ENCODE results near the gene PTPRN2. TPM values are rescaled to one million over a fixed set of nuclear protein-coding genes. Genes with fewer than 3 reads are reported as not detected.

Gene PTPRN2
- total and polyA plus RNA-seq, 9 of the 15 experiments (the other 6 are each of a cell fraction or from before 2014, with no cell fraction given) = not detected

DNA sequence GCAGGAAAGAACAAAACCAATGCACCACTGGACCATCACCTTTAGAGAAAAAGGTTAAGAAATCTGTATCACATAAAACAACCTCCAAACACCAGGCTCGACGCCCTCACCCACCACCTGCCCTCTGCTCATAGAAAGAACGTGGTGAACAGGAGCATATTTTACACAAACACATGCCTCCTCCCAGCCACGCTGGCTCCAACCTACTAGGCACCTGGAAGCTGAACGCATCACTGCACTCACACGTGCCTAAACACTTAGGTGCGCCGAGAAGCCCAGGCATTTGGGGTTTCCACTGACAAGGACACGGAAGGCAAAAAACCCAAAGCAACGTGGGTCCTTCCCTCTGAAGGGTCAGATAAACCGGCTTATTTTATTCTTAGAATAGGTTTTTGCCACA lies 56.0 kb downstream of the PTPRN2 start (continued):
- TF ChIP-seq HNRNPK (IDR thresholded peaks at IDR 0.05; ENCODE audit: low read depth, low read length, poor library complexity, severe bottlenecking) (no peak), ZNF24 (IDR thresholded peaks at IDR 0.05) (no peak), SIX5 (IDR thresholded peaks at IDR 0.05; ENCODE audit: borderline replicate concordance in 1 of 2, insufficient read depth in 1 of 2, low read depth in 1 of 2, low read length in 2 of 2) (no peak), SRF (CRISPR knock-in tag; IDR thresholded peaks at IDR 0.05) (no peak), POLR2G (IDR thresholded peaks at IDR 0.05; ENCODE audit: low read depth, low read length) (no peak), ATF7 (IDR thresholded peaks at IDR 0.05) (no peak), TCF3 (CRISPR knock-in tag; IDR thresholded peaks at IDR 0.05) (no peak)

- FAIRE-seq (no peak), DNase-seq (ENCODE audit: extremely low read depth in 1 of 4, low spot score in 3 of 4) (no peak), ATAC-seq (no peak)
- Histone ChIP-seq H3K9me1 (ENCODE audit: control insufficient read depth, insufficient read depth, low read length) (no peaks in the 10 kb centered on the region), H2AFZ (ENCODE audit: low read depth, low read length) (no peak overlapping the region), H3K36me3 (ENCODE audit: control insufficient read depth, insufficient read depth, low read length) (no peaks in the 10 kb centered on the region), H3K4me3 (no peak overlapping the region), H3K27ac (ENCODE audit: extremely low read depth, low read depth, low read length) (no peak overlapping the region), H4K20me1 (replicated peaks; ENCODE audit: control insufficient read depth, insufficient read depth, low read length) (peaks cover 7% of the 10 kb centered on the region), H3K4me1 (replicated peaks in 1 of 2; ENCODE audit: control insufficient read depth in 2 of 2, insufficient read depth in 2 of 2, low read length in 2 of 2) (peaks cover 0 to 10% of the 10 kb centered on the region in 2 experiments; a peak in 1 of 5 replicates), H3K79me2 (ENCODE audit: control insufficient read depth, insufficient read depth, low read length) (no peaks in the 10 kb centered on the region), H3K9ac (ENCODE audit: insufficient read depth in 1 of 2, low read depth in 2 of 2, low read length in 2 of 2) (no peak overlapping the region), H3K9me3 (replicated peaks; ENCODE audit: control insufficient read depth, insufficient read depth, low read depth, low read length) (no peaks in the 10 kb centered on the region), H3K27me3 (ENCODE audit: control insufficient read depth in 2 of 2, insufficient read depth in 2 of 2, low read length in 2 of 2) (peaks cover 56 to 85% of the 10 kb centered on the region in 2 experiments; a peak in 4 of 5 replicates), H3K4me2 (ENCODE audit: insufficient read depth, low read length) (no peak overlapping the region)
- in situ Hi-C loops (cut with MboI) (no loop called here), intact Hi-C loops (cut with micrococcal nuclease) (no loop called here)
- ChIA-PET POLR2A (interaction anchor here (0.5 to 1.3 kb wide), 3 partner anchors 14 to 93 kb away, joined by 3 read pairs; no protein-coding TSS in a partner anchor), CTCF (ENCODE audit: low intra/inter-chr PET ratio) (no interaction called here)
- no TSS peak for BruUV-seq (replicated peaks)
- WGBS (ENCODE audit: insufficient coverage, low coverage, missing lambda C conversion rate) = 5% methylated on average over 24 of the region's 24 CpGs
- TF ChIP-seq NFE2 (IDR thresholded peaks at IDR 0.05; ENCODE audit: low read depth) (0 out of 2 replicates have a peak, but pooled peaks have one; percentile 7), C11orf30 (IDR thresholded peaks at IDR 0.05; ENCODE audit: low read depth) (peak; percentile 50), SREBF1 (IDR thresholded peaks at IDR 0.05; ENCODE audit: borderline replicate concordance, low read depth, low read length) (no peak), TSHZ1 (CRISPR knock-in tag; IDR thresholded peaks at IDR 0.05) (no peak), ZNF316 (IDR thresholded peaks at IDR 0.05) (peak; percentile 58; the same call in 1 of the 2 replicates)
These were observed 56.6 kb downstream of the PTPRN2 start for GRCh38 chr7:158530800-158531609.
